Liver (tissue), 9 donors: ENCODE measurements around the gene ZBTB12. TPM values are rescaled to one million over a fixed set of nuclear protein-coding genes. Genes with fewer than 3 reads are reported as not detected.
A peak's percentile ranks its signal among the peaks of the same experiment; 100 is the strongest.

Experiments used
- DNase-seq: peaks from one replicate; pipeline ENCODE4 v3.0.0-alpha.2; 2017; ENCODE audit warnings: low spot score
- H3K27ac ChIP-seq, 2 donors: one replicate each; pipeline ENCODE4 v1.7.0; 2013; ENCODE audit warnings: inconsistent platforms in 2 of 2, low read length in 2 of 2, control low read depth in 1 of 2, low read depth in 1 of 2, mild to moderate bottlenecking in 1 of 2
- H3K27me3 ChIP-seq, 4 donors: one replicate each; pipeline versions ENCODE4 v1.6.1 to v1.7.0; 2013; ENCODE audit warnings: low read length in 3 of 4, inconsistent platforms in 1 of 4, mild to moderate bottlenecking in 1 of 4, moderate library complexity in 1 of 4; ENCODE audit not compliant: control insufficient read depth in 4 of 4, insufficient read depth in 4 of 4
- H3K36me3 ChIP-seq, 4 donors: one replicate each; pipeline versions ENCODE4 v1.6.1 to v1.7.0; 2013; ENCODE audit warnings: low read length in 3 of 4, mild to moderate bottlenecking in 3 of 4, low read depth in 1 of 4, moderate library complexity in 1 of 4; ENCODE audit not compliant: control insufficient read depth in 4 of 4, insufficient read depth in 3 of 4
- H3K4me1 ChIP-seq, 4 donors: one replicate each; pipeline versions ENCODE4 v1.6.1 to v1.7.0; 2013; ENCODE audit warnings: low read length in 3 of 4, mild to moderate bottlenecking in 3 of 4, moderate library complexity in 1 of 4; ENCODE audit not compliant: control insufficient read depth in 4 of 4, insufficient read depth in 4 of 4
- H3K4me3 ChIP-seq, 3 donors: one replicate each; pipeline versions ENCODE4 v1.6.1 to v1.7.0; 2013; ENCODE audit warnings: low read length in 3 of 3, control low read depth in 1 of 3, low read depth in 1 of 3, mild to moderate bottlenecking in 1 of 3
- H3K9ac ChIP-seq, 2 donors: one replicate each; pipeline ENCODE4 v1.7.0; 2013; ENCODE audit warnings: low read length in 2 of 2, mild to moderate bottlenecking in 2 of 2, moderate library complexity in 2 of 2, control low read depth in 1 of 2, low read depth in 1 of 2
- H3K9me3 ChIP-seq, 4 donors: one replicate each; pipeline versions ENCODE4 v1.6.1 to v1.7.0; 2013; ENCODE audit warnings: low read length in 3 of 4; ENCODE audit not compliant: control insufficient read depth in 4 of 4
- CTCF ChIP-seq: fragments of 150-350 bp; IDR thresholded peaks from 2 replicates; pipeline ENCODE4 v1.5.1; 2017; ENCODE audit warnings: improper control_type of control experiment, low read depth, low read length; ENCODE audit not compliant: missing input control
- EGR1 ChIP-seq, 2 donors: IDR thresholded peaks; 2 replicates each; pipeline ENCODE4 v1.6.1; 2016 to 2018; ENCODE audit warnings: antibody characterized with exemption in 2 of 2, low read depth in 2 of 2
- FOXA1 ChIP-seq: IDR thresholded peaks from 2 replicates; pipeline ENCODE4 v1.6.1; 2016; ENCODE audit warnings: antibody characterized with exemption
- FOXA2 ChIP-seq: IDR thresholded peaks from 2 replicates; pipeline ENCODE4 v1.6.1; 2016; ENCODE audit warnings: antibody characterized with exemption
- GABPA ChIP-seq, 2 donors: IDR thresholded peaks in 1 of 2; conservative IDR thresholded peaks in 1 of 2; 2 replicates each; pipeline ENCODE4 v1.6.1; 2016; ENCODE audit warnings: antibody characterized with exemption in 2 of 2, mild to moderate bottlenecking in 1 of 2, moderate library complexity in 1 of 2
- HNF4A ChIP-seq, 2 donors: conservative IDR thresholded peaks; 2 replicates each; pipeline ENCODE4 v1.6.1; 2016; ENCODE audit warnings: antibody characterized with exemption in 2 of 2, mild to moderate bottlenecking in 2 of 2
- HNF4G ChIP-seq: IDR thresholded peaks from 2 replicates; pipeline ENCODE4 v1.6.1; 2016; ENCODE audit warnings: antibody characterized with exemption
- JUND ChIP-seq, 2 donors: IDR thresholded peaks; 2 replicates each; pipeline ENCODE4 v1.6.1; 2016; ENCODE audit warnings: antibody characterized with exemption in 2 of 2
- MAX ChIP-seq: IDR thresholded peaks from 2 replicates; pipeline ENCODE4 v1.6.1; 2016; ENCODE audit warnings: antibody characterized with exemption
- NR2F2 ChIP-seq: IDR thresholded peaks from 2 replicates; pipeline ENCODE4 v1.6.1; 2016; ENCODE audit warnings: antibody characterized with exemption
- RAD21 ChIP-seq, 2 donors: IDR thresholded peaks; 2 replicates each; pipeline ENCODE4 v1.6.1; 2016; ENCODE audit warnings: antibody characterized with exemption in 2 of 2, mild to moderate bottlenecking in 2 of 2
- REST ChIP-seq: IDR thresholded peaks from 2 replicates; pipeline ENCODE4 v1.6.1; 2016; ENCODE audit warnings: antibody characterized with exemption, mild to moderate bottlenecking
- RXRA ChIP-seq, 2 donors: IDR thresholded peaks; 2 replicates each; pipeline ENCODE4 v1.6.1; 2017 to 2018; ENCODE audit warnings: antibody characterized with exemption in 2 of 2, mild to moderate bottlenecking in 1 of 2
- WGBS: extraction: QIAGEN DNeasy Blood & Tissue Kit; methylation state at CpG from one replicate; pipeline ENCODE4 v1.1.7; 2013; 5-methylcytosine and 5-hydroxymethylcytosine counted together
- polyA plus RNA-seq, 2 donors: library from polyadenylated mRNA; stranded (reverse) in 1 of 2; unstranded in 1 of 2; fragments of 200-250 nt in 1 of 2; fragments of >200 nt in 1 of 2; fragmentation: Nextera tagmentation in 1 of 2; extraction: Ambion mirVana in 1 of 2; gene quantifications; one replicate each; pipeline versions ENCODE4 v1.2.1 to v1.2.3, GENCODE V29; 2013 to 2015
- total RNA-seq, 2 donors: library from RNA; depleted of rRNA; stranded (reverse); fragments of >200 nt; gene quantifications; one replicate each; pipeline ENCODE4 v1.2.3, GENCODE V29; 2014
- donor health status: healthy.
- donor health status: healthy.
- donor health status: healthy.
- donor health status: healthy.
- donor health status: healthy.

The ZBTB12 gene
- 1 to 10 TPM in 1 of 2 donors, under 1 TPM in 1; 0.25 to 2.3 TPM for total RNA-seq
- polyA plus RNA-seq, result under 1 TPM in 1 of 2 donors, not detected in 1; 0.83 TPM

DNA sequence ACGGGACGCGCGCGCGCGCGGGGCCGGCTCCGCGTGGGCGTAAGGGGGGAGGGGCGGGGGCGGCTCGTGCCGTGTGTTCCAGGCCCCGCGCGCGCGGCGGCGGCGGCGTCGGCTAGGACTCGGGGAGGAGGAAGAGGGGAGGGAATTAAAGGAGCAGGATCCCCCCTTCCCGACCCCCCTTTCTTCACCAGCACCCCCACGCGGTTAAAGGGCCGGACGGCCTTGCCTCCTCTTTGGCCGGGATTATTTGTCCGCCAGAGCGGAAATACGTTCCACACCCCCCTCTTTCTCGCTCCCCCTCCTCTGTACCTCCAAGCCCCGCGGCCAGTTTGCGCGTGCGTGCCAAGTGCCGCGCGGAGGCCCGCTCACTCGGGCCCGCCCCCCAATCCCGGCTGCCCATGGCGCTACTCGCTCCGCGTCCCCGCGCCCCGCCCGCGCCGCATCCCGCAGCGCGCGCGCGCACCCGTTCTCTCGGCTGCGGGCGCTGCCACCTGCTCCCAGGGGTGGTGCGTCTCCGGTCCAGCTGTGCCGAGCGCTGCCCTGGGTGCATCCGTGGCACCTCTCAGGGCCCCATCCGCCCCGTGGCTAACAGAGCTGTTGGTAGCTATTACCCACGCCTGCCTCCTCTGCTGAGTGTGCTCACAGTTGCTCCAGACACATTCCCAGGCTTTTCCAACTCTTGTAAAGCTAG lies at the start of gene ZBTB12:
TSS of gene ZBTB12 (minus strand) at position 134 of the 691 bp plus-strand sequence. CDS start 781 bp downstream, outside the sequence.
- H3K4me3 ChIP-seq, result peak within 1 kb of the TSS; percentile 61 to 77 (median 63)
- H3K9ac ChIP-seq, result peak within 1 kb of the TSS; percentile 43 to 92
- no peaks in the 10 kb centered on the region for H3K9me3 ChIP-seq
- no peaks in the 10 kb centered on the region for H3K27me3 ChIP-seq
- DNase-seq, result peak; percentile 78
- peak within 1 kb of the TSS; percentile 81 to 90 for H3K27ac ChIP-seq
- WGBS, result under 1% methylated on average over 77 of the region's 77 CpGs
- H3K36me3 ChIP-seq, result no peaks in the 10 kb centered on the region
- TF ChIP-seq EGR1 (IDR thresholded peaks at IDR 0.05; ENCODE audit: low read depth in 2 of 2) (peak in 1 of 2 donors; percentile 23), HNF4A (conservative IDR thresholded peaks at IDR 0.05) (no peak), MAX (no peak), CTCF (no peak), JUND (IDR thresholded peaks at IDR 0.05) (no peak), REST (no peak), FOXA2 (no peak), NR2F2 (no peak), HNF4G (no peak), RAD21 (IDR thresholded peaks at IDR 0.05) (peak; percentile 23 to 39), RXRA (IDR thresholded peaks at IDR 0.05) (no peak), GABPA (IDR thresholded peaks at IDR 0.05 in 1 of 2, conservative IDR thresholded peaks at IDR 0.05 in 1 of 2) (no peak)
- H3K4me1 ChIP-seq, result peaks cover 7 to 38% (median 28%) of the 10 kb centered on the region in 4 donors

DNA sequence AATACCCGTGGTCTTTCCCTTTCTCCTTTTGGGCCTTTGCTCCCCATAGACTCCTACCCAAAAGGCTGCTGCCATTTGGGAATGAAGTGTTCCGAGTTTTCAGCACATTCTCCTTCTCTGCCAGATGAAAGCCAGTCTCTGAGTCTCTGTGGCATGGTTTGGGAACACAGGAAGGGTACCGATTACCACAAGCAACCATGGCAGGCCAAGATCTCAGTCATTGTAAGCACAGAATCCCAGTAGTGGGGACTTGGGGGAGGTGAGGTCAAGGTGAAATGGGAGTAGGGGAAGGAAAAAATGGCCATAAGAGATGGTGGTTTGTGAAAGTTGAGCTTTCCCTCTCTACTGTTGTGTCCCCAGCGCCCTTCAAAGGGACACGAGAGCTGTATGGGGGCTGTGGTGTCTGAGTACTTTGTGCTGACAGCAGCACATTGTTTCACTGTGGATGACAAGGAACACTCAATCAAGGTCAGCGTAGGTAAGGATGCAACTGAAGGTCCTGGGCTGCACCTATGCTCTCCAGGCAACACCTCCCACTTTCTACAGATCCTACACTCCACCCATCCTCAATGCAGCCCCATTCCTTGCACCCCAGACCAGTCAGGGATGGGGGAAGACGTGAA lies 48.2 kb upstream of the ZBTB12 start:
- H3K36me3 ChIP-seq, result peaks cover 8 to 62% (median 45%) of the 10 kb centered on the region in 4 donors

More for the DNA sequence above, 48.2 kb upstream of the ZBTB12 start:
- TF ChIP-seq FOXA1 (no peak), REST (no peak), CTCF (no peak), NR2F2 (no peak), RAD21 (IDR thresholded peaks at IDR 0.05) (no peak), FOXA2 (no peak), EGR1 (IDR thresholded peaks at IDR 0.05; ENCODE audit: low read depth in 2 of 2) (no peak)
- peak overlapping the region; percentile 8 to 41 for H3K27ac ChIP-seq
- no peaks in the 10 kb centered on the region for H3K27me3 ChIP-seq
- H3K9me3 ChIP-seq, result no peaks in the 10 kb centered on the region
- H3K4me1 ChIP-seq, result peaks cover 2 to 32% (median 20%) of the 10 kb centered on the region in 4 donors
- H3K4me3 ChIP-seq, result no peak overlapping the region
- H3K9ac ChIP-seq, result no peak overlapping the region
- WGBS, result 92% methylated on average over 7 of the region's 7 CpGs
- no peak for DNase-seq
